Gastroesophageal sphincter (tissue), 4 donors: Measurements from ENCODE around the gene S100B. TPM values are rescaled to one million over a fixed set of nuclear protein-coding genes. Genes with fewer than 3 reads are reported as not detected.

Experiments used
- ATAC-seq: fragments of 150-250 bp; one replicate; pipeline ENCODE4 v1.9.1; 2016; ENCODE audit warnings: mild to moderate bottlenecking, moderate library complexity
- H3K27ac ChIP-seq, 4 donors: fragments of 200-600 bp; sonication (generic) in 3 of 4; 1 replicate in 3 of 4; 2 replicates in 1 of 4; pipeline ENCODE4 v1.5.1; 2016 to 2019
- H3K27me3 ChIP-seq: fragments of 200-600 bp; sonication (generic); one replicate; pipeline ENCODE4 v1.5.1; 2019
- H3K36me3 ChIP-seq, 2 donors: fragments of 200-600 bp; sonication (generic); one replicate each; pipeline ENCODE4 v1.5.1; 2019; ENCODE audit warnings: control low read depth in 1 of 2
- H3K4me1 ChIP-seq, 3 donors: fragments of 200-600 bp; sonication (generic); 1 replicate in 2 of 3; 2 replicates in 1 of 3; pipeline ENCODE4 v1.5.1; 2016 to 2019; ENCODE audit warnings: control low read depth in 2 of 3
- H3K4me3 ChIP-seq, 2 donors: fragments of 200-600 bp; sonication (generic); one replicate each; pipeline ENCODE4 v1.5.1; 2019; ENCODE audit warnings: mild to moderate bottlenecking in 1 of 2, moderate library complexity in 1 of 2
- H3K9me3 ChIP-seq, 3 donors: fragments of 200-600 bp; sonication (generic); one replicate each; pipeline ENCODE4 v1.5.1; 2017 to 2019; ENCODE audit warnings: control low read depth in 2 of 3
- CTCF ChIP-seq, 4 experiments: fragments of 200-600 bp in 2 of 4; fragments of 450-650 bp in 2 of 4; sonication (generic) in 1 of 4; IDR thresholded peaks; one replicate each; pipeline ENCODE4 v1.5.1; 2017 to 2019; ENCODE audit warnings: antibody characterized with exemption in 4 of 4, mild to moderate bottlenecking in 2 of 4, moderate library complexity in 2 of 4
- EP300 ChIP-seq: sonication (generic); formaldehyde crosslinking; IDR thresholded peaks from one replicate; pipeline ENCODE4 v1.6.1; 2017; ENCODE audit warnings: antibody characterized with exemption, mild to moderate bottlenecking
- POLR2A ChIP-seq, 2 donors: fragments of 450-650 bp; IDR thresholded peaks; one replicate each; pipeline ENCODE4 v1.6.1; 2017; ENCODE audit warnings: antibody characterized with exemption in 2 of 2, mild to moderate bottlenecking in 2 of 2, moderate library complexity in 1 of 2
- POLR2AphosphoS5 ChIP-seq: sonication (generic); formaldehyde crosslinking; IDR thresholded peaks from one replicate; pipeline ENCODE4 v1.6.1; 2017; ENCODE audit warnings: antibody characterized with exemption
- WGBS, 2 donors: methylation state at CpG; one replicate each; pipeline ENCODE4 v1.1.5; 2018; ENCODE audit warnings: low coverage in 1 of 2; 5-methylcytosine and 5-hydroxymethylcytosine counted together
- total RNA-seq, 4 donors: library from RNA; depleted of rRNA; stranded (reverse); fragments of >200 nt; gene quantifications; one replicate each; pipeline ENCODE4 v1.1.0, GENCODE V29; 2016

S100B gene
- total RNA-seq, 4 donors from 2014 or later: 22.6 to 31.6 (median 27.7) TPM

- peaks cover 0 to 100% of the 10 kb centered on the region in 2 donors for H3K36me3 ChIP-seq
Measured at GRCh38 chr21:46552865-46553379, 52.0 kb downstream of the S100B start.

GRCh38 chr21:46552274-46552673, 52.6 kb downstream of the S100B start:
- H3K27me3 ChIP-seq: no peaks in the 10 kb centered on the region

More at GRCh38 chr21:46552865-46553379, 52.0 kb downstream of the S100B start:
- Histone ChIP-seq H3K9me3 (no peaks in the 10 kb centered on the region), H3K27ac (no peak overlapping the region), H3K4me1 (no peaks in the 10 kb centered on the region), H3K4me3 (no peak overlapping the region), H3K27me3 (no peaks in the 10 kb centered on the region)
- ATAC-seq: no peak
- 83 to 95% methylated on average over 2 to 5 of the region's 5 CpGs for WGBS, 2 donors
- TF ChIP-seq CTCF (IDR thresholded peaks at IDR 0.05): no peak
- no peak for TF ChIP-seq POLR2AphosphoS5
- TF ChIP-seq EP300: no peak
- TF ChIP-seq POLR2A (IDR thresholded peaks at IDR 0.05): no peak

GRCh38 chr21:46551636-46552241, 53.1 kb downstream of the S100B start:
- peak overlapping the region in 2 of 4 donors; percentile 32 to 36 for H3K27ac ChIP-seq
- no peaks in the 10 kb centered on the region for H3K9me3 ChIP-seq
- H3K4me1 ChIP-seq: no peaks in the 10 kb centered on the region
- no peak overlapping the region for H3K4me3 ChIP-seq
- no peak for TF ChIP-seq POLR2AphosphoS5
- TF ChIP-seq POLR2A (IDR thresholded peaks at IDR 0.05): no peak
- no peak for TF ChIP-seq CTCF (IDR thresholded peaks at IDR 0.05)
- TF ChIP-seq EP300: no peak
- peaks cover 0 to 100% of the 10 kb centered on the region in 2 donors for H3K36me3 ChIP-seq
- no peak for ATAC-seq
- H3K27me3 ChIP-seq: no peaks in the 10 kb centered on the region
- 75 to 86% methylated on average over 2 to 14 of the region's 24 CpGs for WGBS, 2 donors

More at GRCh38 chr21:46552274-46552673, 52.6 kb downstream of the S100B start:
- no peak overlapping the region for H3K4me3 ChIP-seq
- TF ChIP-seq EP300 (no peak), POLR2AphosphoS5 (no peak)
- H3K27ac ChIP-seq: no peak overlapping the region
- no peaks in the 10 kb centered on the region for H3K4me1 ChIP-seq
- WGBS, 2 donors: 75 to 90% methylated on average over 5 of the region's 5 CpGs
- no peaks in the 10 kb centered on the region for H3K9me3 ChIP-seq
- ATAC-seq: peak; percentile 38
- peaks cover 0 to 100% of the 10 kb centered on the region in 2 donors for H3K36me3 ChIP-seq

- TF ChIP-seq POLR2AphosphoS5: no peak
- no peak for TF ChIP-seq EP300
- TF ChIP-seq CTCF (IDR thresholded peaks at IDR 0.05): no peak
- no peak for TF ChIP-seq POLR2A (IDR thresholded peaks at IDR 0.05)
- no peaks in the 10 kb centered on the region for H3K9me3 ChIP-seq
- no peaks in the 10 kb centered on the region for H3K4me1 ChIP-seq
- H3K36me3 ChIP-seq: peaks cover 0 to 100% of the 10 kb centered on the region in 2 donors
- 80 to 94% methylated on average over 1 to 3 of the region's 12 CpGs for WGBS, 2 donors
- no peak for ATAC-seq
- no peak overlapping the region for H3K4me3 ChIP-seq
- no peaks in the 10 kb centered on the region for H3K27me3 ChIP-seq
- no peak overlapping the region for H3K27ac ChIP-seq
Measured at GRCh38 chr21:46550116-46550941, 54.6 kb downstream of the S100B start.

GRCh38 chr21:46549650-46550049, 55.2 kb downstream of the S100B start:
- no peak for TF ChIP-seq POLR2AphosphoS5
- no peak for TF ChIP-seq POLR2A (IDR thresholded peaks at IDR 0.05)
- no peak for TF ChIP-seq CTCF (IDR thresholded peaks at IDR 0.05)
- no peak for TF ChIP-seq EP300
- Histone ChIP-seq H3K27me3 (no peaks in the 10 kb centered on the region), H3K27ac (no peak overlapping the region), H3K4me3 (no peak overlapping the region), H3K9me3 (no peaks in the 10 kb centered on the region), H3K36me3 (peaks cover 0 to 100% of the 10 kb centered on the region in 2 donors), H3K4me1 (no peaks in the 10 kb centered on the region)
- WGBS, 2 donors: 90 to 91% methylated on average over 8 to 13 of the region's 18 CpGs
- no peak for ATAC-seq
